SIG-M5 treated with dmso at 0.1 percent for 504 hours (cell line): ENCODE data around the gene OR4E2.
A peak's percentile ranks its signal among the peaks of the same experiment; 100 is the strongest.
"Not testable (repeated sequence)": the region's sequence is repeated elsewhere in the genome, so short reads cannot be mapped to it uniquely, and the experiment has no call there.

Experiments used
- DNase-seq: peaks from one replicate; lab custom pipeline; 2025; ENCODE audit not compliant: unreplicated experiment; lab: John Stamatoyannopoulos, UW

Gene OR4E2

DNA sequence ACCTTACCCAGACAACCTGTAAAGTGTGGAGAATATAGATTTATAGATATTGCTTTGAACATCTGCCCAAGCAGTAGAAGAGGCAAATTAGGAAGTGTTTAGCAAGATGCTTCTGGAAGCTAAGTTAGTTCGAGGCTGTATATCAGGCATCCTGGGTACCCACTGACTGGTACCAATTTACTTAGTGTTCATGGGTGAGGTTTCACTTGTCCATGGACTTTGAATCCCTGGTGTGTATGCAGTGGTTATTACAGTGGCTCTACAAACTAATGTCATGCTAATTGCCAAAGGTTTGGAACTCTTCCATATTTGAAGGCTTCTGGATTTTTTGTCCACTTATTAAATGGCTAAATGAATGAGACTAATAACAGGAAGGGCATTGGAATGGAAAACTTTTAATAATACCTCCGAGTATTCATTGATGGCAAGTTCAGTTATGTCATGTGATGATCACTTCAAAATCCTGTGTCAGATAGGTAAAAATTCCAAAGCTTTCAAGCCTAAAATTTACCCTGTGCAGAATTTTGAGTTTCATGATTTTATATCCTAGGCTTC lies at the start of gene OR4E2:
TSS of gene OR4E2 (plus strand) at position 505 of the 555 bp plus-strand sequence. CDS start 11,248 bp downstream, outside the sequence.
- no peak for DNase-seq

DNA sequence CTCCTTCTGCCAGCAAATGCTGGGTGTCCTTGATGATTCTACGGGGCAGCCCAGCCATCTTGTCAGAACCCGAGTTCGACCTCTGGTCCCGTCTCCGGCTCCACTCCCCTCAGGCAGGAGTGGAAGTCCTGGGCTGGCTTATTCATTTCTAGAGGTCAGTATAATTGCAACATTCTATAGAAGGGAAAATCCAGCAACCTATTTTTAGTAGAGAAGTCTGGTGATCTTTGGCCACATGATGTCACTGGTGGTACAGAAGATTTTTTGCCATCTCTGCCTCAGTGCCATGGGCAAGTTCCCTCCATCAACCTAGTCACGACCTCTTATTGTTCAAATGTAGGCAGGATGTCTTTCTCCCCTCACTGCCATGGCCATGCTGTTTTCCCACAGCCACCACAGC lies 41.3 kb upstream of the OR4E2 start:
- no peak for DNase-seq

DNA sequence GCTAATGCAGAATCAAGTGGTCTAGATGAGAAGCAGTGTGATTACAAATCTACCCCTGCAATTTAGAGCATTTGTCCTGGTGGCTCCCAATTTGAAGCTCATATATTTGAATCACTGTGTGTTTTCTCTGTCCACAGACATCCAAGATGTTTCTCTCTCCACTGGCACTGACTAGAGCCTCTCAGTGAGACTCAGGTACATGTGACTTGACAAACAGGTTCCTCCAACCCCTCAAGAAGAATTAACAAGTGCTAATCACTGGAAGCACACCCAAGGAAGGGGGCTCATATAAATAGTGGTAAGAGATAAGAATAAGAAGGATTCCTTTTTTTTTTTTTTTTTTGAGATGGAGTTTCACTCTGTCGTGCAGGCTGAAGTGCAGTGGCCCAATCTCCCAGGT lies 39.4 kb upstream of the OR4E2 start:
- no peak for DNase-seq

DNA sequence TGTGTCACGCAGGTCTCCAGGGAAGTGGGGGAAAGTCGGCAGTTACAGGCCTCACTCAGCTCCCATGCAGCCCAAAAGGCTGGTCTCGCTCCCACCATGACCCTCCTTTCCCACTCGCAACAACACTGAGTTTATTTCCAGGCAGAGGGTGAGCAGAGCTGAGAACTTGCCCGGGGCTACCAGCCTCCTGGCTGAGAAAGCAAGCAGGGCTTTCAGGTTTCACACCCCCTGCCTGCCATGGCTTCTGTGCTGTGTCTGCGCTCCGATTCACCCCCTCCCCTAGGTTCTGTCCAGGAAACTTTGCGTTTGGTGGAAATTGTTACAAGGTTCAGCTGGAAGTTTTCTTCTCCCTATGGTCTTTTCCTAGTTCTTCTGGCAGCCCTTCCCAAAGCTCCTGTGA lies 36.0 kb upstream of the OR4E2 start:
- DNase-seq: no peak

- DNase-seq: no peak
Observed at GRCh38 chr14:21626491-21627230, 27.0 kb upstream of the OR4E2 start.

- DNase-seq: not testable (repeated sequence)
Observed at GRCh38 chr14:21630503-21630902, 23.1 kb upstream of the OR4E2 start.

DNA sequence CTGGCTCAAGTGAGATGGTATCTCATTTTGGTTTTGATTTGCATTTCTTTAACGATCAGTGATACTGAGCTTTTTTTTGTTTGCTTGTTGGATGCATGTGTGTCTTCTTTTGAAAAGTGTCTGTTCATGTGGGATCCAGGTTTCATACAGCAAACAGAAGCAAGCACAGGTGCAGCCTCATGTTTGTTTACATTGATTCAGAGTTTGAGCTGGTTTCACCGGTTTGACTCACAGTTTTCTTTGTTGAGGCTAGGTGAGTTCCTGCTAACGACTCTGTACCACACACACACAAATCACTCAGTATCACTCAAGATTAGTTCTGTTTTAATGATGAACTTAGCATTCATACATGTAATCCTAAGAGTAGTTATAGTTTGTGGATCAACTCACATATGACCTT lies 22.6 kb upstream of the OR4E2 start:
- peak; percentile 33 for DNase-seq

DNA sequence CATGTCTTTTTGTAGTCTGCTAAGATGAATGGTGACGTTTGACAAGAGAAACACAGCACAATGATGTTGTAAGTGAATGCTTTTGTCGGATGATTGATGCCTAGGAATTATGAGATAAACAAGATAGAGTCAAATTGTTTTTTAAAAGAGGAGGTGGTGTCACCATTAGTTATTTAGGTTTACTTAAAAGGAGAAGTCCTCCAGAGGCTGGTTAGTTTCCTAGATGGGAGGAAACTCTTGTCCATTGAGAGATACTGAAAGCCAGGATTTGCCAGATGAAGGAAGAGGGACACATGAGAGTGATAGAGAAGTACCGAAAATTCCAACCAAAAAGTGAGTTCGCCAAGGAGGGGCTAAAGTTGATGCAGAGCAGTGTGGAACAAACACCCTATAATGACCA lies 18.8 kb upstream of the OR4E2 start, which contains the start of gene OR10G2:
TSS of gene OR10G2 (minus strand) at position 101 of the 400 bp plus-strand sequence. CDS start at position 3, 98 bp downstream.
- DNase-seq: no peak

GRCh38 chr14:21642683-21643082 lies 11.0 kb upstream of the OR4E2 start:
- no peak for DNase-seq

DNA sequence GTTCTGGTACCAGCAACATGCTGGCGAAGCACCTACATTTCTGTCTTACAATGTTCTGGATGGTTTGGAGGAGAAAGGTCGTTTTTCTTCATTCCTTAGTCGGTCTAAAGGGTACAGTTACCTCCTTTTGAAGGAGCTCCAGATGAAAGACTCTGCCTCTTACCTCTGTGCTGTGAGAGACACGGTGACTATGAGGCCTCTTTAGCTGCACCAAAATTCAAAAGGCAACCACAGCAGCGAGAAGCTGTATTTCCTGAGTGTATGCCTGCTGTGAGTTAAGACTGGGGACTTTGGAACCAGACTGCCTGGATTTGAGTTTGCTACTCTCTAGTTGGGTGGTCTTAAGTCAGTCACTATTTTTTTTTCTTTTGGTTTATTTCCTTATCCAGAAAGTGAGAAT lies 10.2 kb upstream of the OR4E2 start:
- DNase-seq: no peak

GRCh38 chr14:21647380-21647779 lies 6.3 kb upstream of the OR4E2 start:
- no peak for DNase-seq

DNA sequence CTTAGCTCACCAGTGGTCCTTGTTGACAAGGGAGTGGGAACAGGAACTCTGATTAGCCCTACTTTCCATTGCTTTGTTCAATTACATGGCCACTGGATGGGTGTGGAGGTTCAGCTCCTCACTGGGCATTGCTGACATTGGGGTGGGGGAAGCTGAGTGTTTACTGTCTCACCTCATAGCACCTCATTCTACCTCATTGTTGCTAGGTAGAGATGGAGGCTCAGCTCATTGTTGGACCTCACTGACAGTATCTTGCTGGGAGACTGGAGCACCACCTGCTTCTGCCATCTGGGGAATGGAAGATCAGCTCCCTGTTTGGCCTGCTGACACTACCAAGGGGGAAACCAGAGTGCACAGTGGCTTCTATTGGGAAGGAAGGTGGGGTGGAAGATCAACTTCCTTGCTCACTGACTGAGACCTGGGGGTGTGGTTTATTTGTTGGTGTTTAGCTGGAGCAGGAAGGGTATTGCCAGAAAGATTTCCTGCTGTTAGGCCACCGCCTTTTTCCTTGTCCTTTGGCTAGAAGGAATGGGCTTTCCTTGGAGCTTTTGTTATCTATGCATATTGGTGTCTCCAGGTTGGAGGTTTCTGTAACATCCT lies 1.3 kb upstream of the OR4E2 start:
- no peak for DNase-seq

DNA sequence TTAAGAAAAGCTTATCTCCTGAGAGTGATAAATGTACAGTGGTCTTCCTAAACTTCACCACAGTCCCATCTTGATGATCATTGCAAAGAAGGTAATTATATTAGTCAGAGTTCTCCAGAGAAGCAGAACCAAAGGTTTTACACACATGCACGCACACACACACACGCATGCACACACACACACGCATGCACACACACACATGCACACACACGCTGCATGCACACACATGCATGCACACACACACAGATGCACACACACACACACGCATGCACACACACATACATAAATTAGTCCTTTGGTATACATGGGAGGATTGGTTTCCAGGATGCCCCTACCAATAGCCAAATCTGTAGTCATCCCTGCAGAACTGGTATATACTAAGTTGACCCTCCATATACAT lies 580 bp downstream of the OR4E2 start:
- DNase-seq: no peak

DNA sequence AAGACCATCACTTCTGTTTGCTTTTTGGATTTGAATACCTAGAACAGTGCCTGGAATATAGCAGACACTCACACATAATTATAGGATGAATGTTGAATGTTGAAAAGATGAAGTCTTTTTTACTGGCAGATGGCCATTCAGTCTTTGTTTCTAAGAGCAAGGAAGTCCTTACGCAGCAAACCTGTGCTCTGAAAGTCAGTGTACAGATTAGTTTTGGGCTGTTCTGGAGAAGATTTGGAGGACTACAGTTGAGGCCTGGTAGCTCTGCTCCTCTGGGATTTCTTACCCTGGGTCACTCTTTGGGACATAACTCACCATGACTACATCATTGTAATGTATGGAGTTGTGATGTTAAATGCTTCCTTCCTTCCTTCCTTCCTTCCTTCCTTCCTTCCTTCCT lies 3.3 kb downstream of the OR4E2 start:
- no peak for DNase-seq

DNA sequence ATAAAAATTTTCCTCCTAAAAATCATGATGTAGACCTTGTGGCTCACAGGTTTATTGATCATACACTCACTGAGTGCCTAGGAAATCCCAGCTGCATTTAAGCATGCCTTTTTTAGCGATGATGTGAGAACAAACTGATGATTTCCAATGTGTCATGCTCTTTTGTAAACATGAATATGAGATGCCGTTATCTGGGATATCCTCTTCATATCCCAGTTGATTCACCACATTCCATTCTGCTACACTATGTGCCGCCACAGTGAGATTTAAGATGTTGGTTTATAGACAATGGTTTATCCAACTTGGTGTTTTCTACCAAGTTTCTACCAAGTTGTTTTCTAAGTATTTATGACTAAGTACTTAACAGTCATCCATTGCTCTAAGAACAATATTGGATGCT lies 14.7 kb downstream of the OR4E2 start:
- DNase-seq: no peak

DNA sequence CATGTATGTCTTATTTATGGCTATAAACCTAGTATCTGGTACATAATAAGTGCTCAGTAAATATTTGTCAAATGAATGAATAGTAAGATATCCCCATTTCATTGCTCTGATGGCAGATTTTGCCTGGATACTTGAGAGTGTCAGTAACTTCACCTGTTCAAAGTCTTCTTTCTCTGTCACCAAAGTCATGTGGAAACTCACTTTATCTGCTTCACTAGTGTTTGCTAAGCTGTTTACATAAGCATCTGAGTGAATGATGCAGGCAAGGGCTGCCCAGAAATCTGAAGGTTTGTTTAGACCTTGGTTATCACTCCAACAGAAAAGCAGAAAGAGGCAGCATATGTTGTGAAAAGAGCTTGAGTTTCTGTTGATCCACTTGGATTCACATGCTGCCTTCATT lies 15.6 kb downstream of the OR4E2 start:
- no peak for DNase-seq

GRCh38 chr14:21671371-21671770 lies 17.7 kb downstream of the OR4E2 start:
- DNase-seq: no peak

DNA sequence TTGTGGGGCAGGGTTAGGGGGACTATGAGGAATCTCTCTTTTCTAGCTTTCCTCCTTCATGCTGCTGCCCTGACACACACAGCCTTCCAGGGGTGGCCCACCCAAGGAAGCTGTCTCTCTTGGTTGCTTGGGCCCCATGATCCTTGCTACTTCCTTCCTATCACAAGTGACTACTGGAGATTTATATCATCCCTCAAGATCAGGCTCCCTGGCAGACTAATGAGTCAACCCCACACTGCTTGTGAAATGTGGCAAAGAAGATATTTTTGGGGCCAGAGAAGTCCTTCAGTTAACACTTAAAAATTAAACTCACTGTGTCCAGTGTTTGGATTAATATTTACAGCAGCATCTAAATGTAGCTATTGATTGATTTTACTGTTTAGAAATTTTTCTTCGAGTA lies 18.5 kb downstream of the OR4E2 start:
- no peak for DNase-seq

GRCh38 chr14:21673718-21674117 lies 20.1 kb downstream of the OR4E2 start, which contains the start of gene OR4E1:
Gene OR4E1, minus strand, starts transcription at chr14:21673818. Its CDS starts 2,883 bp downstream, at chr14:21670935.
- no peak for DNase-seq

- DNase-seq: no peak
Observed at GRCh38 chr14:21675566-21675965, 21.9 kb downstream of the OR4E2 start.

GRCh38 chr14:21680072-21680471 lies 26.4 kb downstream of the OR4E2 start:
- DNase-seq: no peak

DNA sequence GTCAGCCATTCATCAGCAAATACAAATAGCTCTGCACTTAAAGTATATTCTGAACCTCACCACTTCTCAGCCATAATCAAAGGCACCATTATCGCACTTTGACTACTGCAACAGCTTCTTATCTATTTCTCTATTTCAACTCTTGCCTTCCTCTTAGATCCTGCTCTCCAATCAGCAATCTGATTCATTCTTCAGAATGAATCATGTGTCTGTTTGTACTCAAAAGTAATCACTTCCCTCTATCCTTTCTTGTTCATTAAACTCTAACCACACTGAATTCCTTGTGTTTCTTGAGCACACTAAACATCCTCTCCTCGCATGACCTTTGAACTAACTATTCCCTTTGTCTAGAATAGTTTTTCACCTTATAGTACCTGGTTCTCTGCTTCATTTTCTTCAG lies 32.8 kb downstream of the OR4E2 start:
- DNase-seq: no peak
